Activated T-cell treated with anti-CD3 and anti-CD28 coated beads for 4 hours (primary cell): ENCODE measurements around the gene KLF2.
"Not testable (repeated sequence)": the region's sequence is repeated elsewhere in the genome, so short reads cannot be mapped to it uniquely, and the experiment has no call there.

Experiments used
- DNase-seq: peaks from one replicate; pipeline ENCODE4 v3.0.0-alpha.2; 2020

Gene KLF2

DNA sequence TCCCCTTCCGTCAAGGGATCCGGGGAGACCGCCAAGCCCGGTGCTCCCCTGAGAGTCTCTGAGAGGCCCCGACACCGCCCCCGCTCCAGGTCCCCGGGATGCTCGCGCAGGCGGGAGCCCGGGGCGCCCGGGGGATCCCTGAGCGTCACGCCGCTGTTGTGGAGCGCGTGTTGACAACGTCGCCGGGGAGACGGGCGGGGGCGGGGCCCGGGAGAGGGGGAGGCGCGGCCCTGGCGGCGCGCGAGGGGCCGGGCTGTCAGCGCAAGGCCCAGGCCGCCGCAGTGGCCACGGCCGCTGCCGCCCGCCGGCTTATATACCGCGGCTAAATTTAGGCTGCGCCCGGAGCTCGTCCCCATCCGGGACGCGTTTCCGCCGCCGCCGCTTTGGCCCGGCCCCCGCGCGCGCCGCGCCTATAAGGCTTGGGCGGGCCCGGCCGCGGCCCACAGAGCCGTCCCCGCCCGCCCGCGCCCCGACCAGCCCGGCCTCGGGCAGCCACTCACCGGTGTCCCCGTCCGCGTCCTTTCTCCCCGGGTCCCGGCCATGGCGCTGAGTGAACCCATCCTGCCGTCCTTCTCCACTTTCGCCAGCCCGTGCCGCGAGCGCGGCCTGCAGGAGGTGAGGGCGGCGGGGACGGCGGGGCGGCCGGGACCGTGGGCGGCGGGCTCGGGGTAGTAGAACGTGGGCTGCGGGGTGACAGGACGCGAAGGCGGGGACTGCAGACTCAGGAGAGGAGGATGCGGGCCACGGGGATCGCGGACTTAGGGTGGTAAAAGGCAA, at the start of gene KLF2:
Gene KLF2 (plus strand): TSS at position 443 of the 777 bp plus-strand sequence. CDS start 98 bp downstream, at position 541.
- DNase-seq = peak; percentile 82

DNA sequence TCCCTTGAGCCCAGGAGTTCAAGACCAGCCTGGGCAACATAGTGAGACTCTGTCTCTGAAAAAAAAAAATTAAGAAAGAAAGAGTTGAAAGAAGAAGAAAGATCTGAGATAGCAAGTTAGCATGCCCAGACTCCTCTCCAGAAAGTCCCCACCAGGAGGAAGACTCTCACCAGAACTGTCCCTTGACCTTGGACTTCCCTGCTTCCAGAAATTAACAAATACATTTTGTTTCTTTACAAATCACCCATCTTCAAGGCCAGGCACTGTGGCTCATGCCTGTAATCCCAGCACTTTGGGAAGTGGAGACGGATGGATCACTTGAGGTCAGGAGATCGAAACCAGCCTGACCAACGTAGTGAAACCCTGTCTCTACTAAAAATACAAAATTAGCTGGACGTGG, 44.3 kb upstream of the KLF2 start:
- no peak for DNase-seq

DNA sequence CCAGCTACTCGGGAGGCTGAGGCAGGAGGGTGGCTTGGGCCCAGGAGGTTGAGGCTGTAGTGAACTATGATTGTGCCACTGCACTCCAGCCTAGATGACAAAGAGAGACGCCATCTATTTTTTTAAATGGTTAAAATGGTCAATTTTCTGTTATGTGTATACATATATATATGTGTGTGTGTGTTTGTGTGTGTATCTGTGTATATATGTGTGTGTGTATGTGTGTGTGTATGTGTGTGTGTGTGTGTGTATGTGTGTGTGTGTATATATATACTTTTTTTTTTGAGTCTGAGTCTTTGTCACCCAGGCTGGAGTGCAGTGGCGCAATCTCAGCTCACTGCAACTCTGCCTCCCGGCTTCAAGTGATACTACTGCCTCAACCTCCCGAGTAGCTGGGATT, 42.9 kb upstream of the KLF2 start:
- no peak for DNase-seq

DNA sequence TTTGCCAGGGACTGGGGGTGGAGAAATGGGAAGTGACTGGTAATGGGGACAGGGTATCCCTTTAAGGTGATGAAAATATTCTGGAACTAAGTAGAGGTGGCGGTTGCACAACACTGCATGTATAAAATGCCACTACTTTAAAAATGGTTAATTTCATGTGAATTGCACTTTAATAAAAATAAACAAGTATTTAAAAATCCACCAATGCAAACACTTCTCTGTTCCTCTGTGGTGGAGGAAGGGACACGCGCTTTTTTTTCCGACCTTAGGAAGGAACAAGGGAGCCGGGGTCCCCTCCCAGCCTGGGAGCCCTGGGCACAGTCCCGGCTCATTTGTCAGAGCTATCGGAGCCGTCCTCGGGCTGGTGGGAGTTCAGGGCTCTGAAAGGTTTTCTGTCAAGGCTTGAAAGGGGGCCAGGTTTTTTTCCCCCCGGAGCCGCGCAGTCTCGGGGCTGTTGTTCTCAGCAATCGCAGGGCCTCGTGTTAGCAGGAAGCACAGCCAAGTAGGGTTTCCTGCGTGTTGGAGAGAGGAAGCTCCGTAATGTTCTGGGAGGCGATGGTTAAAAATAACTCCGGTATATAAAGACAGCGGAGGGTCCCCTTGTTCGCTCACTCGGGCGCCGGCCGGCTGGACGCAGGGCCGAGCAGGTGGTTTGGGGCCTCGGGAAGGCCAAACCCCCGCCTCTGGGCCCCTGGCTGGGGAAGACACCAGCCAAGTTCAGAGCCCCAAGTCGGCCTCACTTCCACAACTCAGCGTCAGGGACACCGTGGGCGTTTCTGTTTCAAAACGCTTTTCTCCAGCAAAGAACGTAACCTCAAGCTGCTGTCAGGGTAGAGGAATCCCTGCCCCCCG, 41.2 kb upstream of the KLF2 start:
- peak; percentile 65 for DNase-seq

DNA sequence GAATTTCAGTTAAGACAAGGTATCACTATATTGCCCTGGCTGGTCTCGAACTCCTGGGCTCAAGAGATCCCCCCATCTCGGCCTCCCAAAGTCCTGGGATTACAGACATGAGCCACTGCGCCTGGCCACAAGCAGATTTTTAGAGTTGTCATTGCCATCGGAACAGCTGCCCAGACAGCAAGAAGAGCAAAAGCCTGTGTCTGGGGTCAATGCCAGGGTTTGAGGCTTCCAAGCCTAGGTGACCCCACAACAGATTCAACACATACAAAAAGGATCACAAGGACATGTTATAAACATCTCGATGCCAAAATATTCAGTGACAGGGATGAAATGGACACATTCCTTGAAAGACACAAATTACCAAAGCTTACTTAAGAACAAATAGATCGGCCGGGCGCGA, 40.1 kb upstream of the KLF2 start:
- no peak for DNase-seq

DNA sequence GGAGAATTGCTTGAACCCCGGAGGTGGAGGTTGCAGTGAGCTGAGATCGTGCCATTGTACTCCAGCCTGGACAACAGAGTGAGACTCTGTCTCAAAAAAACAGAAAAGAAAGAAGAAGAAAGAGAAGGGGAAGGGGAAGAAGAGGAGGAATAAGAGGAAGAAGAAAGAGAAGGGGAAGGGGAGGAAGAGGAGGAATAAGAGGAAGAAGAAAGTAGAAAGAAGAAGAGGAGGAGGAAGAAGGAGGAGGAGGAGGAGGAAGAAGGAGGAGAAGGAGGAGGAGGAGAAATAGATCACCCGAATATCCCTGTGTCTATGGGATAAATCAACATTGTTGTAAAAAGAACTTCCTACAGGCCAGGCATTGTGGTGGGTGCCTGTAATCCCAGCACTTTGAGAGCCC, 39.5 kb upstream of the KLF2 start:
- not testable (repeated sequence) for DNase-seq

DNA sequence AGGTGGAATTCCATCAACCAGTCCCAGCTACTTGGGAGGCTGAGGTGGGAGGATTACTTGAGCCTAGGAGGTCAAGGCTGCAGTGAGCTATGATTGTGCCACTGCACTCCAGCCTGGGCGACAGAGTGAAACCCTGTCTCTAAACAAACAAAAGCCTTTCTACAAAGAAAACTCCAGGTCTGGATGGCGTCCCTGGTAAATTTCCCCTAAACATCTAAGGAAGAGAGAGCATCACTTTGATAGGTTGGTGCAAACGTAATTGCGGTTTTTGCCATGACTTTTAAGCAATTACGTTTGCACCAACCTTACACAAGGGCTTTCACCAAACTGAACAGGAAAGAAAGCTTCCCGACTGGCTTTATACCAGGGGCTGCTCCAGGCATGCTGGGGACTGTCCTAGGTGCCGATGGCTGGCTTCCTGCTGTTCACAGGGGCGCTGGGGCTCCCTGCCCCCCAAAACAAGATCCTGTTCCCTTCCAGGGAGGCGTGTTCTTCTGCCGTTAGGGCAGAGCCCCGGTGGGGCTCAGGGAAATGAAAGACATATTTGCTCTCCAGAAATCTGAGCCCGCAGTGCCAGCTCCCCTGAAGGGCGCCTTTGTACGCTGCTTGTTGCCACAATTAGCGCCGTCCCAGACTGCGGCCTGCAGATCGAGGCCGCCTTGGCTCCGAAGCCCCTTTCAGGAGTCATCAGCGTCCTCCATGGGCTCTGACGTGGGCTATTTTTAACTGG, 38.7 kb upstream of the KLF2 start:
- no peak for DNase-seq

DNA sequence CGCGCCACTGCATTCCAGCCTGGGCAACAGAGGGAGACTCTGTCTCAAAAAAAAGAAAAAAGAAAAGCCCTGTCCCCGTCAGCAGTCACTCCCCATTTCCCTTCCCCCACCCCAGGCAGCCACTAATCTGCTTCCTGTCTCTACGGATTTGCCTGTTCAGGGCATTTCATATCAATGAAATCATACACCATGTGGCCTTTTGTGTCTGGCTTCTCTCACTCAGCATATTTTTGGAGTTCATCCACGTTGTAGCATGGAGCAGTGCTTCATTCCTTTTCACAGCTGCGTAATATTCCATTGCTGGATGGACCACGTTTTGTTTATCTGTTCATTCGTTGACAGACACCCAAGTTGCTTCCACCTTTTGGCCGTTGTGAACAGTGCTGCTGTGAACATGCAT, 36.1 kb upstream of the KLF2 start:
- no peak for DNase-seq

DNA sequence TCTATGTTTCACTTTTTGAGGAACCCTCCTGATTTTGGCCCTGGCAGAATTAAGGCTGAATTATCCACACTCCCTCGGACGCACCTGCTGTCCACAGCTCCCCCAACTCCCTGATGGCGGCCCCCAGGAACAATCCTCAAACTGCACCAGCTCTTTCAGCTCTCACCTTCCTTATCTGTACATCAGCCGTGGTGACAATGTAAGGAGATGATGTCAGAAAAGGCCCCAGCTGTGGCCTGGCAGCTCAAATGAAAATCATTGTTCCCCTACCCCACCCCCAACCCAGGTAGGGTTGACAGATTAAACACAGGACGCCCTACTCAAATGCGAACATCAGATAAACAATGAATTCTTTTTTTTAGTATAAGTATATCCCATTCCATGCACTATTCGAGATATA, 35.0 kb upstream of the KLF2 start:
- DNase-seq = no peak

DNA sequence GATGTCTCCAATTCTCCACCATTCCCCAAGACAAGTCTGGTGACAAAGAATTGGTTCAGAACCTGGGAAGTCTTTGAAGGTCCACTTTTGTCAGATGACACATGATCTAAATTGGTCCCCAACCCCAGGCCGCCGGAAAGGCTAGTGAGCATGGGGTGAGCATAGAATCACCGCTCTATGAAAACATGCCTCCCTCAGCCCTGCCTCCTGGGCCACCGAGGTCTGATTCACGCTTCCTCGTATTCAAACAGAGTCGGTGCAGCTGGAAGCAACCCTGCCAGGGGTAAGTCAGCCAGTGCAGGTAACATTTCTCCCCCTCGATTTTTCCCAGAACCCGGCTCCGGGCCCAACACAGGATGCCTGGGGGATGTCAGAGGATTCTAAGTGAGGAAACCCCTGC, 33.9 kb upstream of the KLF2 start:
- no peak for DNase-seq

DNA sequence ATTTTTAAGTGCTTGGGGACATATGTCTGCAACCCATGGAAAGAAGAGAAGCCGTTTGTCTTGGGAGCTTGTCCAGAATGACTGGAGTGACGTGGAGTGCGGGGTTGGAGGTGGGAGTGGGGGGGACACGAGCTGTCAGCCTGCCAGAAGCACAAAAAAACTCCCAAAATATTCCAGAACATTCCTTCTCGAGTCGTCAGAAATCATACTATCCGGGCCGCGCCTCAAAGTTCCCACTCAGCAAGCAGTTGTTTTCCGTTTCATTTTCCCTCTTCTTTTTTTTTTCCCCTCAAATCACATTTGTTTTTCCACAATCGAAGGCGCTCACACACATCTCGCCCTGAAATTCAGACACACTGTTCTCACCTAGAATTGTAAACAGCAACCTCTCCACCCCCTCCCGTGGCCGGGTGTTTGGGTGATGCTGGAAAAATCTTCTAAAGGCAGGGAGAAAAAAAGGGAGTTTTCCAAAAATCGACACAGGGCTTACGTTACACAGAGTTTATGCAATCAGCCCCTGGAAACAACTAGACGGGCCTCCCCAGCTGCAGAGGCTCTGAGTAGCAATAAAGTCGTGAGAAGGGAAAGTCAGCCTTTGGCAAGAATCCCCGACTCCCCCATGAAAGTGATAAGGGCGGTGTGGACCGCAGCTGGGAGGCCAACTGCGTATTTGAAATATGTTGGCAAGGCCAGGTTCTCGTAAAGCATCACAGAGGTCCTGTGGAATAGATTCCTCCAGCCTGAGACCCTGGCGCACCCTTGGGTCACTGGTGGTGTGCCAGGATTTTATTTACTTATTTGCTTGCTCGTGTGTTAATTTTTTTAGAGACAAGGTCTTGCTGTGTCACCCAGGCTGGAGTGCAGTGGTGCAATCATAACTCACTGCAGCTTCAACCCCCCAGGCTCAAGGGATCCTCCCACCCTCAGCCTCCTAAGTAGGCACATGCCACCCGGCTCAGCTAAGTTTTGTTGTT, 31.2 kb upstream of the KLF2 start:
- no peak for DNase-seq

DNA sequence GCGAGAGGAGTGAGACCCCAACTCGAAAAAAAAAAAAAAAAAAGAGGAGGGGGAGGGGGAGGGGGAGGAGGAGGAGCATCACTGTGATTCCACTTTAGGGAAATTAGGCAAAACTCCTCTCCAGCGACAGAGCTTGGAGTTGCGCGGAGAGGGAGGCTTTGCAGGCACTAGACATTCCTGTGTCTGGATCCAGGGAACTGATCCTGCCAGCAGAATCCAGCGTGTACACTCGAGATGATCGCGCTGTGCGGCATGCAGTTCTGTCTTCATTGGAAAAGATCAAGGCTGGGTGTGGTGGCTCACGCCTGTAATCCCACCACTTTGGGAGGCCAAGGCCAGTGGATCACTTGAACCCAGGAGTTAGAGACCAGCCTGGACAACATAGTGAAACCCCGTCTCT, 29.6 kb upstream of the KLF2 start:
- DNase-seq = no peak

DNA sequence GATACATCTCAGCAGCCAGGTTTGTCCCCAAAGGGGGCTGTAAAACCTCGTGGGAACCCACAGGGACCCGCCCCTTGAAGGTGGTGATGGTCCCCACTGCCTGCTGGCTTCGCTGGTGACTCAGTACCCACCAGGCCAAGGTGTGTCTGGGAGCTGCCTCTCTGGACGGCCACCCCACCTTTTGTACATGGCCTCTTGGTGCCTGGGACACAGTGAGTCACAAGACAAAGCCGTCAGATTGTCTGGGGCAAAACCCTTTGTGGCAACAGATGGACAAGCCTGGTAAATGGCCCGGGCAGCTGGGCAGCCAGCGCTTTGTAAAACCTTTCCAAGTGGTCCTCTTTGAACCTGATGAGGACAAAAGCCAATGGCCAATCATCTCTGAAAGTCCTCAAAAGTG, 27.9 kb upstream of the KLF2 start:
- no peak for DNase-seq

DNA sequence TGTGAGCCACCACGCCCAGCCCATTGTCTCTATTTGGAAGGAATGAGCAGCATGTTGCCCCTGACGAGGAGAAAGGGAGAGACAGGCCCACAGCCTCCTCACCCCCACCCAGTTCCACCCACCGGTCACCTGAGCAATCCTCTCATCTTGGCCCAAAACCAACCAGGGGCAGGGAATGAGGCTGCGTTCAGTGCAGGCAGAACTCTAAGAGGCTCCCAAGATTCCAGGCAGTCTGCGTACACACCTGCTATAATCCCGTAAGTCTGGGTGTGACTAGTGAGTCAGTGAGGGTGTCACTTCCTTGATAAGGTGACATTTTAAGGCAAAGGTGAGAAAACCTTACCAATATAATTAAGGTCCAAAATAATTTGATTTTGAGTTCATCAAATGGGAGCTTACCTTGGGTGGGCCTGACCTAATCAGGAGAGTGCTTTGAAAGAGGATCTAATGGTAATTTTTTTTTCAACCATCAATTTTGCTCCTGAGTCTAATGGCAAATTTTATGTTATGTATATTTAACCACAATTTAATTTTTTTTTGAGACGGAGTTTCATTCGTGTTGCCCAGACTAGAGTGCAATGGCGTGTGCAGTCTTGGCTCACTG, 26.9 kb upstream of the KLF2 start:
- no peak for DNase-seq

DNA sequence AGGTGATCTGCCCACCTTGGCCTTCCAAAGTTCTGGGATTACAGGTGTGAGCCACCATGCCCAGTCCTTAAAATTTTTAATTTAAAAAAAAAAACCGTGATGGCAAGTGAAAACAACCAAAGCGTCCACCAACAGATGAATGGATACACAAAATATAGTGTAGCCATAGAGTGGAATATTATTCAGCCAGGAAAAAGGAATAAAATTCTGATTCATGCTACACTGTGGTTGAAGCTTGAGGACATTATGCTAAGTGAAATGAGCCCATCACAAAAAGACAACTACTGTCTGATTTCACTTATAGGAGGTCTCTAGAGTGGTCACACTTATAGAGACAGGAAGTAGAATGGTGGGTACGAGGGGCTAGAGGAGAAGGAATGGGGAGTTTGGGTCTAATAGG, 26.3 kb upstream of the KLF2 start:
- no peak for DNase-seq

DNA sequence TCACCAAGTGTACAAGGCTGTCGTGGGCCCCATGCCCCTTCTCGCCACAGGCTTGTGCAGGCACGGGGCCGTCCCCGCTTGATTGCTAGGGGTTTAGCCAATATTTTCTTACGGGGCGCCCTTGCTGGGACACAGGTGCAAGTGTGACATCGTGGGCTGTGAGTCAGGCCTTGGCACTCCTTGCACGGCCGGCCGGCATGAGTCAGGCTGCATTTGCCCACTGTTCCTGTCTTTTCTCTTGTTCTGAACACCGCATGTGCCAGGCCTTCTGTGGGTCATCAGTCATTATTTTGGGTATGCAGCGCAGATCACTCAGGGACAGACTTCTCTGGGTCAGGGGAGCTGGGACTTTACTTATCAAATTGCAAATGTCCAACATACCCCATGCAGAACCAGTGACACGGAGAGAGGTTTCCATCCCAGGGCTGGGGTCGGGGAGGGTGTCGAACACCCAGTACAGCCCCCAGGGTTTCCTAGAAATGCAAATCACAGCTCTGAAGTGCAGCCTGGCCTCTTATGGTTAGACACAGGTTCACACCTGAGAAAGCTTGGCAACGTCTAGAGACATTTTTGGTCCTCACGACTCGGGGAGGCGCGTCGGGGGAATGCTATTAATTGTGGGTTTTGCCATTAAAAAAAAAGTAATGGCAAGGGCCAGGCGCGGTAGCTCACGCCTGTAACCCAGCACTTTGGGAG, 22.5 kb upstream of the KLF2 start:
- DNase-seq = no peak

DNA sequence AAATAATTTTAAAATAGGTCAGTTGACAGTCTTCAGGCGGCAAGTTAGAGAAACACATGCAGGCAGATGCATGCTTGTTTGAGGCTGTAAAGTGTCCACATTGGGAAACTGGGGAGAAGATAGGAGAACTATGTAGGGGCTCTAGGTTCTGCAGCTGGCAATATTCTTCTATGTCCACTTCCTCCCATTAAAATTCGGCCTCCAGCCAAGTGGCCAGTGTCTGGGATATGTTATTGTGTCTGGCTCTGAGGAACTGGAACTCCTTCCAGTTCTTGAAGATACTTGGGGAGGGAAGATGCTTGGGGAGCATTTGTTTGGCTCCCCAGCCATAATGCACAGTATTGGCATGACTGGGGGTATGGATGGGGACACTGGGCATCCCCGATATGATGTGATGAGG, 20.9 kb upstream of the KLF2 start:
- DNase-seq = no peak

DNA sequence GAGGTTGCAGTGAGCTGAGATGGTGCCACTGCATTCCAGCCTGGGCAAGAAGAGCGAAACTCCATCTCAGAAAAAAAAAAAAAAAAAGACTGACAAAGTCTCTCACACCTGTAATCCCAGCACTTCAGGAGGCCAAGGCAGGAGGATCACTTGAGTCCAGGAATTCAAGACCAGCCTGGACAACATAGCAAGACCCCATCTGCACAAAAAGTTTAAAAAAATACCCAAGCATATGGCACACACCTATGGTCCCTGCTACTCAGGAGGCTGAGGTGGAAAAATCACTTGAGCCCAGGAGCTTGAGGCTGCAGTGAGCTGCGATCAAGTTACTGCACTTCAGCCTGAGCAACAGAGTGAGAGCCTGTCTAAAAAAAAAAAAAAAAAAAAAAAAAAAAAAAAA, 20.1 kb upstream of the KLF2 start:
- DNase-seq = not testable (repeated sequence)

DNA sequence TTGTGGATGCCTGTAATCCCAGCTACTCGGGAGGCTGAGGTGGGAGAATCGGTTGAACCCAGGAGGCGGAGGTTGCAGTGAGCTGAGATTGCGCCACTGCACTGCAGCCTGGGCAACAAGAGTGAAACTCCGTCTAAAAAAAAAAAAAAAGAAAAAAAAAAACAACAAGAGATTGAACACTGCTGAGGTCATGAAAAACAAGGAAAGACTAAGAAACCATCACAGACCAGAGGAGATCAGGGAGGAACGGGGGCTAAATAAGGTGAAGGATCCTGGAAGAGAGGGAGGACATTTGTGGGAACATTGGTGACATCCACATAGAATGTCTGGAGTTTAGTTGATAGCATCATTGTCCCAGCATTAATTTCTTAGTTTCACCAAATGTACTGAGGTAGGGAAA, 19.6 kb upstream of the KLF2 start:
- not testable (repeated sequence) for DNase-seq

DNA sequence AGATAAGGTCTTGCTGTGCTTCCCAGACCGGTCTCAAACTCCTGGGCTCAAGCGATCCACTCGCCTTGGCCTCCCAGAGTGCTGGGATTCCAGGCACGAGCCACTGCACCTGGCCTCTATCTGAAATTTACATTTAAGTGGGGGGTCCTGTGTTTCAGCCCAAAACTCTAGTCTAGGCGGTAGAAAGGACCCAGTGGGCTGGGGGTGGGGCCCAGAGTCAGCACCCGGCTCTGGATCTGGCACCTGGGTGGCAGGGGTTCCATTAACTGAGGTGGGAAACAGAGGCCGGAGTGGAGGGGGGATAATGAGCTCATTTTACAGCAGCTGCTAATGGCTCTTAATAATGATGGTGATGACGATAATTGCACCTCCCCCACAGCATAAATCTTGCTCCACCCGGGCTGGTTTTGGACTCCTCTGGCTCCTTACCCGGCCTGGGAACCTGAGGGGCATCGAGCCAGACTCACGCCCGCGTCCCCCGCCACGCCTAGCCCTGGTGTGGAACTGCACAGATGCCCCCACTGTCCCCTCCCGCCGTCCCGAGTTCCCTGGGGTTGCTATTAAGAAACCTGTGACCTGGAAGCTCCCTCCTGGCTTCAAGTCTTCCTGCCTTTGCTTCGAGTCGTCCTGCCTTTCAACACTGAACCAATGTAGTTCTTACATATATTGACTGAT, 17.8 kb upstream of the KLF2 start:
- no peak for DNase-seq

DNA sequence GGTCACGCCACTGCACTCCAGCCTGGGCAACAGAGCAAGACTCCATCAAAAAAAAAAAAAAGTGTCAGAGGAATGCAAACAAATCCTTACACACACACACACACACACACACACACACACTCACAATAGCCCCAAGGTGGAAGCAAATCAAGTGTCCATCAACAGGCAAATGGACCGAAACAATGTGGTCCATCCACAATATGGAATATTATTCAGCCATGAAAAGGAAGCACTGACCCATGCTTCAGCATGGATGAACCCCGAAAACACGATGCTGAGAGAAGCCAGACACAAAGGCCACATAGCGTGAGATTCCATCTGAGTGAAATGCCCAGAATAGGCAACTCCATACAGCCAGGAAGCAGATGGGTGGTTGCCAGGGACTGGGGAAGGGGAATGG, 16.5 kb upstream of the KLF2 start:
- DNase-seq = no peak
